H1 (cell line): ENCODE measurements around the gene RHBDF2. TPM values are rescaled to one million over a fixed set of nuclear protein-coding genes. Genes with fewer than 3 reads are reported as not detected.

Experiments used
- CTCF ChIA-PET: fragments of 300-600 bp; sonication (Branson Sonifier 250); formaldehyde crosslinking; loops from one replicate; lab custom pipeline; 2021; ENCODE audit not compliant: partially characterized antibody; lab: Charles Lee
- POLR2A ChIA-PET: fragments of 300-600 bp; sonication (Branson Sonifier 250); formaldehyde crosslinking; loops from one replicate; lab custom pipeline; 2021; ENCODE audit warnings: inconsistent platforms; ENCODE audit not compliant: partially characterized antibody; lab: Charles Lee
- DNase-seq, 2 experiments: peaks; one replicate each; pipeline versions ENCODE4 v3.0.0 to v3.0.0-alpha.2; 2010 to 2022; ENCODE audit warnings: low spot score in 2 of 2, low read depth in 1 of 2, mixed read lengths in 1 of 2
- FAIRE-seq: peaks from 2 replicates; lab custom pipeline; 2011; peaks lifted over from hg19 to GRCh38; lab: Jason Lieb, UNC
- H2AFZ ChIP-seq: 2 replicates; pipeline ENCODE4 v1.8.1; 2012; ENCODE audit warnings: low read length, inconsistent platforms
- H2AK5ac ChIP-seq: 2 replicates; pipeline ENCODE4 v1.6.1; 2013; ENCODE audit warnings: low read depth, low read length
- H2BK120ac ChIP-seq: replicated peaks from 2 replicates; pipeline ENCODE3; 2013; ENCODE audit warnings: low read depth, low read length, inconsistent platforms
- H2BK12ac ChIP-seq: 2 replicates; pipeline ENCODE4 v1.6.1; 2013; ENCODE audit warnings: low read depth, low read length
- H2BK15ac ChIP-seq: 2 replicates; pipeline ENCODE4 v1.6.1; 2013; ENCODE audit warnings: low read length
- H2BK20ac ChIP-seq: 2 replicates; pipeline ENCODE4 v1.6.1; 2013; ENCODE audit warnings: low read length
- H2BK5ac ChIP-seq: 2 replicates; pipeline ENCODE4 v1.6.1; 2013; ENCODE audit warnings: low read depth, low read length
- H3K14ac ChIP-seq: 2 replicates; pipeline ENCODE4 v1.6.1; 2013; ENCODE audit warnings: inconsistent platforms; ENCODE audit not compliant: insufficient read length
- H3K18ac ChIP-seq: 2 replicates; pipeline ENCODE4 v1.6.1; 2013; ENCODE audit warnings: low read length; ENCODE audit errors: extremely low read depth
- H3K23ac ChIP-seq: 2 replicates; pipeline ENCODE4 v1.6.1; 2013; ENCODE audit warnings: inconsistent platforms; ENCODE audit not compliant: insufficient read length
- H3K23me2 ChIP-seq: 2 replicates; pipeline ENCODE4 v1.6.1; 2013; ENCODE audit warnings: low read depth, low read length
- H3K27ac ChIP-seq: 2 replicates; pipeline ENCODE4 v1.6.1; 2011; ENCODE audit warnings: low read depth, low read length, inconsistent platforms
- H3K27me3 ChIP-seq, 4 experiments: replicated peaks in 1 of 4; 1 replicate in 1 of 4; 2 replicates in 3 of 4; pipeline versions ENCODE4 v1.6.1 to v1.8.1; 2011 to 2013; ENCODE audit warnings: low read length in 3 of 4, mild to moderate bottlenecking in 3 of 4, inconsistent platforms in 2 of 4, mixed read lengths in 2 of 4, moderate library complexity in 1 of 4; ENCODE audit not compliant: control insufficient read depth in 3 of 4, insufficient read depth in 3 of 4; ENCODE audit errors: extremely low read depth in 1 of 4
- H3K36me3 ChIP-seq, 4 experiments: 2 replicates each; pipeline versions ENCODE4 v1.6.1 to v1.8.1; 2011 to 2013; ENCODE audit warnings: mild to moderate bottlenecking in 4 of 4, low read length in 3 of 4, moderate library complexity in 2 of 4, control low read depth in 1 of 4, inconsistent platforms in 1 of 4; ENCODE audit not compliant: insufficient read depth in 4 of 4, control insufficient read depth in 2 of 4
- H3K4ac ChIP-seq: replicated peaks from 2 replicates; pipeline ENCODE3; 2013; ENCODE audit warnings: low read length, low read depth, mixed read lengths, inconsistent platforms; ENCODE audit not compliant: insufficient read length
- H3K4me1 ChIP-seq, 4 experiments: replicated peaks in 1 of 4; 1 replicate in 1 of 4; 2 replicates in 3 of 4; pipeline versions ENCODE4 v1.6.1 to v1.8.1; 2011 to 2013; ENCODE audit warnings: low read length in 3 of 4, inconsistent platforms in 2 of 4, mixed read lengths in 1 of 4; ENCODE audit not compliant: insufficient read depth in 4 of 4, control insufficient read depth in 3 of 4
- H3K4me2 ChIP-seq, 2 experiments: 2 replicates each; pipeline versions ENCODE4 v1.6.1 to v1.8.1; 2011 to 2013; ENCODE audit warnings: low read depth in 2 of 2, low read length in 2 of 2, control low read depth in 1 of 2, inconsistent platforms in 1 of 2, mild to moderate bottlenecking in 1 of 2; ENCODE audit not compliant: insufficient read depth in 1 of 2
- H3K4me3 ChIP-seq, 4 experiments: fragments of 200-600, 300-600 bp in 1 of 4; sonication (generic), shearing (Covaris generic), sonication (Bioruptor Twin) in 1 of 4; 2 replicates each; pipeline versions ENCODE4 v1.5.1 to v1.8.1; 2011 to 2016; ENCODE audit warnings: low read length in 4 of 4, low read depth in 3 of 4, control low read depth in 2 of 4, inconsistent platforms in 2 of 4, mild to moderate bottlenecking in 2 of 4, mixed read lengths in 1 of 4, moderate library complexity in 1 of 4; ENCODE audit not compliant: insufficient read depth in 2 of 4; ENCODE audit errors: extremely low read depth in 1 of 4
- H3K56ac ChIP-seq: replicated peaks from 2 replicates; pipeline ENCODE3; 2013; ENCODE audit warnings: low read depth, mild to moderate bottlenecking, mixed read lengths, low read length, inconsistent platforms; ENCODE audit not compliant: insufficient read length
- H3K79me1 ChIP-seq: 2 replicates; pipeline ENCODE4 v1.6.1; 2013; ENCODE audit warnings: low read depth, low read length, control low read depth
- H3K79me2 ChIP-seq, 2 experiments: 2 replicates each; pipeline versions ENCODE4 v1.6.1 to v1.8.1; 2012 to 2013; ENCODE audit warnings: low read length in 2 of 2, mild to moderate bottlenecking in 2 of 2, inconsistent platforms in 1 of 2; ENCODE audit not compliant: insufficient read depth in 2 of 2, control insufficient read depth in 1 of 2
- H3K9ac ChIP-seq, 4 experiments: replicated peaks in 1 of 4; 1 replicate in 1 of 4; 2 replicates in 3 of 4; pipeline versions ENCODE4 v1.6.1 to v1.8.1; 2011 to 2013; ENCODE audit warnings: low read depth in 3 of 4, low read length in 3 of 4, control low read depth in 2 of 4, mild to moderate bottlenecking in 2 of 4, moderate library complexity in 2 of 4, inconsistent platforms in 1 of 4; ENCODE audit errors: extremely low read depth in 1 of 4
- H3K9me3 ChIP-seq, 2 experiments: 2 replicates each; pipeline versions ENCODE4 v1.6.1 to v1.8.1; 2012 to 2013; ENCODE audit warnings: mild to moderate bottlenecking in 2 of 2, moderate library complexity in 2 of 2, control low read depth in 1 of 2, inconsistent platforms in 1 of 2, low read depth in 1 of 2, low read length in 1 of 2, mixed read lengths in 1 of 2; ENCODE audit not compliant: insufficient read depth in 2 of 2
- H4K20me1 ChIP-seq, 2 experiments: replicated peaks in 1 of 2; 2 replicates each; pipeline versions ENCODE3 to v1.8.1; 2011 to 2013; ENCODE audit warnings: inconsistent platforms in 2 of 2, low read length in 2 of 2, mild to moderate bottlenecking in 1 of 2; ENCODE audit not compliant: insufficient read depth in 2 of 2, control insufficient read depth in 1 of 2
- H4K5ac ChIP-seq: 2 replicates; pipeline ENCODE4 v1.6.1; 2013; ENCODE audit warnings: low read length, low read depth, mixed read lengths, inconsistent platforms; ENCODE audit not compliant: insufficient read length
- H4K8ac ChIP-seq: 2 replicates; pipeline ENCODE4 v1.8.0; 2013; ENCODE audit warnings: mild to moderate bottlenecking, moderate library complexity, low read length, inconsistent platforms; ENCODE audit not compliant: insufficient read depth; ENCODE audit errors: extremely low read depth
- H4K91ac ChIP-seq: replicated peaks from 2 replicates; pipeline ENCODE3; 2013; ENCODE audit warnings: low read length, mixed read lengths, inconsistent platforms; ENCODE audit not compliant: insufficient read length
- CBX8 ChIP-seq: fragments of 300-800, 300-1000 bp; sonication (generic); IDR thresholded peaks from 2 replicates; pipeline ENCODE4 v1.7.1; 2016; ENCODE audit warnings: low read depth, low read length, borderline replicate concordance
- RNF2 ChIP-seq: fragments of 200-900, 300-1000 bp; sonication (generic); IDR thresholded peaks from 2 replicates; pipeline ENCODE4 v1.7.1; 2016; ENCODE audit warnings: borderline replicate concordance, low read depth, mild to moderate bottlenecking, antibody characterized with exemption, low read length; ENCODE audit not compliant: poor library complexity, severe bottlenecking; ENCODE audit errors: missing control alignments
- SIX5 ChIP-seq: IDR thresholded peaks from 2 replicates; pipeline ENCODE4 v1.6.1; 2011; ENCODE audit warnings: mild to moderate bottlenecking, low read depth, low read length
- SP4 ChIP-seq: IDR thresholded peaks from 2 replicates; pipeline ENCODE4 v1.6.1; 2012; ENCODE audit warnings: low read length, inconsistent platforms
- WGBS, 2 experiments: shearing (Covaris generic) in 1 of 2; methylation state at CpG; one replicate each; pipeline versions ENCODE4 v1.1.6 to v1.1.7; 2013 to 2015; ENCODE audit warnings: low lambda C conversion rate in 2 of 2, mixed read lengths in 2 of 2, inconsistent platforms in 1 of 2, low coverage in 1 of 2, missing lambda C conversion rate in 1 of 2; ENCODE audit not compliant: insufficient replicate concordance in 2 of 2, insufficient coverage in 1 of 2, insufficient read length in 1 of 2; ENCODE audit errors: extremely low coverage in 1 of 2, missing lambda C conversion rate in 1 of 2; 5-methylcytosine and 5-hydroxymethylcytosine counted together
- polyA plus RNA-seq, 7 experiments: library from polyadenylated mRNA; depleted of rRNA in 3 of 7; stranded (reverse) in 5 of 7; unstranded in 2 of 7; fragments of >200 nt in 5 of 7; fragments of 200-250 nt in 2 of 7; gene quantifications; 1 replicate in 5 of 7; 2 replicates in 1 of 7; 4 replicates in 1 of 7; pipeline versions ENCODE4 v1.2.1 to v1.2.3, GENCODE V29; 2011 to 2013; ENCODE audit warnings: missing spikeins in 2 of 7, mixed read lengths in 2 of 7
- total RNA-seq: library from RNA; stranded (reverse); fragmentation: NEBNext Ultra II Directional; extraction: Animal tissue kit (Norgen Biotek cat#: 25700); gene quantifications from 2 replicates; pipeline ENCODE4 v1.2.1, GENCODE V29; 2021
- TF ChIP-seq, protein P1 (sequence below): IDR thresholded peaks from 2 replicates; pipeline ENCODE4 v1.6.1; 2012; ENCODE audit warnings: inconsistent platforms

The RHBDF2 gene
- total and polyA plus RNA-seq, 2 of the 8 experiments (the other 6 are each of a cell fraction or from before 2014, with no cell fraction given), result 21.2 to 25.9 TPM

- H3K4me2 ChIP-seq, result no peak overlapping the region
- H2BK20ac ChIP-seq, result no peak overlapping the region
- H3K14ac ChIP-seq, result no peak overlapping the region
- no peak overlapping the region for H4K5ac ChIP-seq
- H3K79me1 ChIP-seq, result no peaks in the 10 kb centered on the region
- H3K9ac ChIP-seq, result no peak overlapping the region
- H3K4me3 ChIP-seq, result no peak overlapping the region
- H3K9me3 ChIP-seq, result no peaks in the 10 kb centered on the region
- no peak overlapping the region for H2BK12ac ChIP-seq
- H2BK15ac ChIP-seq, result no peak overlapping the region
- H3K27ac ChIP-seq, result no peak overlapping the region
- POLR2A ChIA-PET, result no interaction called here
- H3K79me2 ChIP-seq, result no peaks in the 10 kb centered on the region
- no peak overlapping the region for H2BK120ac ChIP-seq
- H2AK5ac ChIP-seq, result no peak overlapping the region
- no peak overlapping the region for H2BK5ac ChIP-seq
- no peak overlapping the region for H3K18ac ChIP-seq
- CTCF ChIA-PET, result interaction anchor here (0.6 to 11.0 kb wide), 8 partner anchors 9 to 59 kb away, joined by 3 to 192 read pairs (median 8); partner anchors contain the start of gene RHBDF2
- H3K27me3 ChIP-seq, result no peaks in the 10 kb centered on the region
- no peak overlapping the region for H3K4ac ChIP-seq
- 85% methylated on average over 16 of the region's 18 CpGs; no CpG with 5 or more reads in 1 of the 2 experiments for WGBS, 2 experiments
- H3K36me3 ChIP-seq, result peaks cover 0 to 10% (median 0%) of the 10 kb centered on the region in 4 experiments; a peak in 2 of 8 replicates
- no peak overlapping the region for H2AFZ ChIP-seq
- H3K23ac ChIP-seq, result no peak overlapping the region
- no peaks in the 10 kb centered on the region for H3K23me2 ChIP-seq
- H4K20me1 ChIP-seq, result peaks cover 0 to 7% of the 10 kb centered on the region in 2 experiments
- no peak overlapping the region for H3K56ac ChIP-seq
- no peaks in the 10 kb centered on the region for H3K4me1 ChIP-seq
- FAIRE-seq (no peak), DNase-seq (peak in 1 of 2 experiments; percentile 85)
- H4K91ac ChIP-seq, result no peak overlapping the region
- peak overlapping the region; percentile 45 for H4K8ac ChIP-seq
- TF ChIP-seq SIX5 (no peak), SP4 (no peak), RNF2 (no peak), CBX8 (no peak)
- TF ChIP-seq, protein P1, sequence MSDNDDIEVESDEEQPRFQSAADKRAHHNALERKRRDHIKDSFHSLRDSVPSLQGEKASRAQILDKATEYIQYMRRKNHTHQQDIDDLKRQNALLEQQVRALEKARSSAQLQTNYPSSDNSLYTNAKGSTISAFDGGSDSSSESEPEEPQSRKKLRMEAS, result peak; percentile 64
These were observed 27.7 kb downstream of the RHBDF2 start for GRCh38 chr17:76473541-76473985.
